Myometrial cell (primary cell): ENCODE results near the gene SFN. TPM values are rescaled to one million over a fixed set of nuclear protein-coding genes. Genes with fewer than 3 reads are reported as not detected.

Experiments used
- total RNA-seq: library from RNA; depleted of rRNA; stranded (reverse); fragments of >200 nt; gene quantifications from 2 replicates; pipeline ENCODE4 v1.2.3, GENCODE V29; 2015

SFN gene
- total RNA-seq: 0.29 and 0.35 TPM in 2 replicates

DNA sequence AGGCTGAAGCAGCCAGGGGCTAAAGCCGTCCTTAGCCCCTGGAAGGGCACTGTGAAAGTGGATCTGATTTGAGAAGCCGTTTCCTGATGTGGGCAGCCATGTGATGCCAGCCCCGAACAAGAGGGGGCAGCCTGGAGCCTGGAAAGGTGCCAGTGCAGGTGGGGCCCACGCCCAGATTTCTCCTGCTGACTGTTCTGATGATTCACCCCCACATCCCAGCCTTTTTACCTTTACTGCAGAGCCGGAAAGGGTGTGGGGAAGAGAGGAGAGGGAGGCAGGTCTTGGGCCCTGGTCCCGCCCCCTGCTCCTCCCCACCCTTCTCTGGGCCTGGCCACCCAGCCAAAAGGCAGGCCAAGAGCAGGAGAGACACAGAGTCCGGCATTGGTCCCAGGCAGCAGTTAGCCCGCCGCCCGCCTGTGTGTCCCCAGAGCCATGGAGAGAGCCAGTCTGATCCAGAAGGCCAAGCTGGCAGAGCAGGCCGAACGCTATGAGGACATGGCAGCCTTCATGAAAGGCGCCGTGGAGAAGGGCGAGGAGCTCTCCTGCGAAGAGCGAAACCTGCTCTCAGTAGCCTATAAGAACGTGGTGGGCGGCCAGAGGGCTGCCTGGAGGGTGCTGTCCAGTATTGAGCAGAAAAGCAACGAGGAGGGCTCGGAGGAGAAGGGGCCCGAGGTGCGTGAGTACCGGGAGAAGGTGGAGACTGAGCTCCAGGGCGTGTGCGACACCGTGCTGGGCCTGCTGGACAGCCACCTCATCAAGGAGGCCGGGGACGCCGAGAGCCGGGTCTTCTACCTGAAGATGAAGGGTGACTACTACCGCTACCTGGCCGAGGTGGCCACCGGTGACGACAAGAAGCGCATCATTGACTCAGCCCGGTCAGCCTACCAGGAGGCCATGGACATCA lies at the start of gene SFN:
SFN (plus strand) TSS at position 369 of the 904 bp plus-strand sequence; CDS start at position 433, 64 bp downstream.

DNA sequence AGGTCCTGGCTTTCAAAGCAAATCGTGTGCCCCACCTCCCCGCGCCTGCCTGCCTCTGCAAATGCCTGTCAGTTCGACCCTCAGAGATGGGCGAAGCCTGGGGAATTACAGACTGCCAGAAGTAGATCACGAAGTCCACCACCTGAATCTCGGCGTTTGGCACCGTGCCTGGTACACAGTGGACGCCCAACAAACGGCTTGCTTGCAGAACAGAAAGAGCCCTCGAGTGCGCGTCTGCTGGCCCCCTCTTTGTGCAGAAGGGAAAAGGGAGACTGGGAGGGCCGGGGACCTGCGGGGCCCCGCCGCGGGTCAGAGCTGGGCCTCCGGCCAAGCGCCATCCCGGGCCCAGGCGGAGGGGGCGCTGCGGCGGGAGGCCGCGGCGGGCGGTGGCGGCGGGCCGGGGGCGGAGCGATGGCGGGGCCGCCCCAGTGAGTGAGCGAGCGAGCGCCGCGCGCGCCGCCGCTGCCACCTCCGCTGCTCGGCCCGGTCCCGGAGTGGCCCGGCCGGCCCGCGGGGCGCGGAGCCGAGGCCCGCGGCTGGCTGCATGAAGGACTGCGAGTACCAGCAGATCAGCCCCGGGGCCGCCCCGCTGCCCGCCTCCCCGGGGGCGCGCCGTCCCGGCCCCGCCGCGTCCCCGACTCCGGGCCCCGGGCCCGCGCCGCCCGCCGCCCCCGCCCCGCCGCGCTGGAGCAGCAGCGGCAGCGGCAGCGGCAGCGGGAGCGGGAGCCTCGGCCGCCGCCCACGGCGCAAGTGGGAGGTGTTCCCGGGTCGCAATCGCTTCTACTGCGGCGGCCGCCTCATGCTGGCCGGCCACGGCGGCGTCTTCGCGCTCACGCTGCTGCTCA lies 36.5 kb upstream of the SFN start, which contains the start of gene ZDHHC18:
ZDHHC18 (plus strand) TSS at position 428 of the 845 bp plus-strand sequence; CDS start at position 545, 117 bp downstream.

DNA sequence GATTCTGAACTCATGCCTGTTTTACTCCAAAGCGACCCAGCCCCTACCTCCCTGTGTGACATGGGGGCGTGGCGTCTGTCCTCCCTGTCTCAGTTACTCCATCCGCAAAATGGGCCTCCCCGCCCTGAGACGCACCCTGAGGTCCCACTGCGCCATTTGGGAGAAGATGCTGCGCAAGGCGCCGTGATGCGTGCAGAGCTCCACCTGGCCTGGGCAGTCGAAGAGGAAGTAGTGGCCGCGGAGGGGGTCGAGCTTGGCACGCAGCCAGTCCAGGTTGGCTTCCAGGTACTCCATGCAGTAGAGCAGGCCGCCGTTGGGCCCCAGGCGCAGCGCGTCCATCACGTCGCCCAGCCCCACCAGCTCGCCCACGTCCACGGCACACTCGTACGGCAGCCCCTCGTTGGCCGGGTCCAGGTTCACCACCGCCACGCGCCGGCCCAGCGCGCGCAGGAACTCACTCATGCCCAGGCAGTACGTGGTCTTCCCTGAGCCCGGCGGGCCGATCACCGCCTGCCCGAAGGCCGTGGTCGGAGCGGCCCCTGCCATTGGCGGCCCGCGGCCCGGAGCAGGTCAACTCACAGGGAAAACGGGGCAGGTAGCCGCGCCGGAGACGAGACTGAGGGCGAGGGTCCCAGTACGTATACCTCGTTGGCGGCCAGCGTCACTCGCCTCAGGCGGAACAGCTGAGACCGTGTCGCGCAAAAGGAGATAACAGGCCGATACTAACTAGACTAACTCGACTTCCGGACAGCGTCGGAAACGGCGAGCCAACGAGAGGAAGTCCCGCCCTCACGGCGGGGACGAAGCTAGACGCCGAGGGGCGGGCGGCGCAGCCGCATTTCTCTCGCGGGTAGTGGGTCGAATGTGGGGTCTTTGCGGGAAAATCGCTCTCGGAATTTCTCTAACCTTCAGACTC lies 26.9 kb downstream of the SFN start, which contains the start of gene GPN2:
GPN2 (minus strand) TSS at position 733 of the 916 bp plus-strand sequence; CDS start at position 546, 187 bp downstream.

DNA sequence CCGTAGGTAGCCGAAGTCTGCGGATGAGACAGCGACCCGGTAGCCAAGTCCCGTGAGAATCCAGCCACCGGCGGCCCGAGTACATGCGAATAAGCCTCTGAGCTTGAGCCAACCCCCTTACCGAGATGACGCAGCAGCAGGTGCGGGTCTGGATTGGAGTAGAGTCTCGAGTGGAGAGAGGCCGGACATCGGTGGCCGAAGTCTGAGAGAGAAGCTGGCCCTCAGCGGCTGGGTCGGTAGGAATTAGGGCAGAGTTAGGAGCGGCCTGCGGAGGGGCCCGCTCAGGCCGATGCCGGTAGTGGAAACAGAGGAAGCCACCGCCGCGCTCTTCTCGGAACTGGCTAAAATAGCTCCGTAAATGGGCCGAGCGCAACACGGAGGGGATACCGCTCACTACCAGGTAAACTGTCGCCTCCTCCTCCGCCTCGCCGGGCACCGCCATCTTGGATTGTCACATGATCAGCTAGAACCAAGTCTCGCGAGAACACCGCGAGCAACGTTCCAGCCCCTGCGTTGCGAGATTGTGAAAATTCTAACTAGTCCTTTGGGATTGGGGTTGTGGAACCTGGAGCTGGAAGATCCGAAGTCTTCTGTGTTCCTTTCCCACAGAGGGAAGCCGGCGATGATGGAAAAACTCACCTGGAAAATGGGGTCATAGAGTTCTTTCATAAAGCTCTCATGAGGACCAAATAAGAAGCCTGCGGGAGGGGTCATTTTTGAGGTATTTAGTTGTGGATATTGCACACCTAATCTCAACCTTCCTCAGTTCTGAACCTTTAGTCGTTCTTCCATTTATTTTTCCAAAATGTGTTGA lies 37.3 kb downstream of the SFN start, which contains the start of gene GPATCH3:
GPATCH3 (minus strand) TSS at position 467 of the 814 bp plus-strand sequence; CDS start at position 442, 25 bp downstream.

Other genes with a start within 250 kb of the SFN start
- gene ARID1A, start 167.1 kb upstream of the SFN start, total RNA-seq: 19.0 and 19.3 TPM in 2 replicates
- 15.2 and 26.5 TPM in 2 replicates for gene PIGV, start 75.2 kb upstream of the SFN start, total RNA-seq
- 27.3 and 27.7 TPM in 2 replicates for gene ZDHHC18, start 36.5 kb upstream of the SFN start, total RNA-seq
- 16.0 and 18.2 TPM in 2 replicates for gene GPN2, start 27.1 kb downstream of the SFN start, total RNA-seq
- gene GPATCH3, start 37.3 kb downstream of the SFN start, total RNA-seq: 9.8 and 14.7 TPM in 2 replicates
- gene NR0B2, start 50.8 kb downstream of the SFN start, total RNA-seq: not detected in 2 replicates
- 90.2 and 98.4 TPM in 2 replicates for gene NUDC, start 58.6 kb downstream of the SFN start, total RNA-seq
- 0.18 and 0.58 TPM in 2 replicates for gene KDF1, start 97.3 kb downstream of the SFN start, total RNA-seq
- gene TRNP1, start 130.5 kb downstream of the SFN start, total RNA-seq: 119 and 188 TPM in 2 replicates
- 13.3 and 13.8 TPM in 2 replicates for gene TENT5B, start 149.7 kb downstream of the SFN start, total RNA-seq